ENCODE measurements around the gene SAMD4B. TPM values are rescaled to one million over a fixed set of nuclear protein-coding genes. Genes with fewer than 3 reads are reported as not detected.

SAMD4B gene
- total and polyA plus RNA-seq, 2 donors from 2014 or later = 92.9 to 100 TPM

DNA sequence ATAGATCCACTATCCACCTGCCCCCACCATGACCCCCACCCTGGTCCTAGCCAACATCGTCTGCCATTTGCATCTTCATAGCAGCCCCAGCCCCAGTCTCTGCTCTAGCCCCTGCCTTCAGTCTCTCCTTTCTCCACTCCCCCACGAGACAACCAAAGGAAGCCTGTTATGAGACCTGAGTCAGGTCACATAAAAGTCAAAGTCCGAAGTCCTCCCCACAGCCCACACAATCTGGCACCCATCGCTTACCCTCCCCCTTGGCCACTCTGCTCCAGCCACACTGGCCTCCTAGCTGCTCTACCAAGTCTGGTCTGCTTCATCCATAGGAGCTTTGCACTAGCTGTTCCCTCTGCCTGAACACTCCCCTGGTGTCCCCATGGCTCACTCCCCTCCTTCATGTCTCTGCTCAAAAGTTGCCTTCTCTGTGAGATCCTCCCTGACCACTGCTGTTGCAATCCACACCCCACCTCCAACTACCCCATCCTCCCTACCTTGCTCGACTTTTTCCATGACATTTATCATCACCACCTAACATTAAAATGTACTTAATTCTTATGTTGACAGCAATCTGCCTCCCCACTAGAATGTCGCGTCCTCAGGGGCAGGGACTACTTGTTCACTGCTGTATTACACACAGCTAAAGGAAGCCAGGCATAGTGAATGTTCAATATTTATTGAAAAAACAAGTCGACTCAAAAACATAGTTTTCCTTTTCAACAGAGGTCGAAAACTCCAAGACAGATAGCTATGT, 69.0 kb downstream of the SAMD4B start:
- Histone ChIP-seq H3K4me3 (ENCODE audit: low read length in 3 of 3) (peak overlapping the region; percentile 55 to 99 (median 66)), H3K27ac (ENCODE audit: low read depth in 2 of 2, low read length in 2 of 2) (peak overlapping the region; percentile 95 to 98), H3K4me1 (ENCODE audit: control insufficient read depth in 2 of 3, insufficient read depth in 2 of 3, low read depth in 1 of 3, low read length in 3 of 3) (peaks cover 14 to 26% (median 20%) of the 10 kb centered on the region in 3 donors), H3K9ac (ENCODE audit: low read length in 3 of 3) (peak overlapping the region; percentile 19 to 77 (median 38)), H3K9me3 (ENCODE audit: control insufficient read depth in 2 of 3, insufficient read depth in 1 of 3, low read length in 3 of 3) (no peaks in the 10 kb centered on the region), H3K27me3 (ENCODE audit: control insufficient read depth, insufficient read depth, low read length) (no peaks in the 10 kb centered on the region), H3K36me3 (ENCODE audit: control insufficient read depth in 2 of 3, insufficient read depth in 3 of 3, low read length in 3 of 3) (peaks cover 0 to 22% (median 6%) of the 10 kb centered on the region in 3 donors)
- FAIRE-seq (no peak), DNase-seq (peak in 3 of 5 donors; percentile 46 to 81 (median 64))
- intact Hi-C loops (cut with DNase I) = no loop called here
- TF ChIP-seq, protein P1, sequence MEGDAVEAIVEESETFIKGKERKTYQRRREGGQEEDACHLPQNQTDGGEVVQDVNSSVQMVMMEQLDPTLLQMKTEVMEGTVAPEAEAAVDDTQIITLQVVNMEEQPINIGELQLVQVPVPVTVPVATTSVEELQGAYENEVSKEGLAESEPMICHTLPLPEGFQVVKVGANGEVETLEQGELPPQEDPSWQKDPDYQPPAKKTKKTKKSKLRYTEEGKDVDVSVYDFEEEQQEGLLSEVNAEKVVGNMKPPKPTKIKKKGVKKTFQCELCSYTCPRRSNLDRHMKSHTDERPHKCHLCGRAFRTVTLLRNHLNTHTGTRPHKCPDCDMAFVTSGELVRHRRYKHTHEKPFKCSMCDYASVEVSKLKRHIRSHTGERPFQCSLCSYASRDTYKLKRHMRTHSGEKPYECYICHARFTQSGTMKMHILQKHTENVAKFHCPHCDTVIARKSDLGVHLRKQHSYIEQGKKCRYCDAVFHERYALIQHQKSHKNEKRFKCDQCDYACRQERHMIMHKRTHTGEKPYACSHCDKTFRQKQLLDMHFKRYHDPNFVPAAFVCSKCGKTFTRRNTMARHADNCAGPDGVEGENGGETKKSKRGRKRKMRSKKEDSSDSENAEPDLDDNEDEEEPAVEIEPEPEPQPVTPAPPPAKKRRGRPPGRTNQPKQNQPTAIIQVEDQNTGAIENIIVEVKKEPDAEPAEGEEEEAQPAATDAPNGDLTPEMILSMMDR (IDR thresholded peaks at IDR 0.05; ENCODE audit: borderline replicate concordance, extremely low read depth, insufficient read depth) = no peak

GRCh38 chr19:39411832-39412099, 69.5 kb downstream of the SAMD4B start:
- peaks cover 0 to 21% (median 6%) of the 10 kb centered on the region in 3 donors for H3K36me3 ChIP-seq (ENCODE audit: control insufficient read depth in 2 of 3, insufficient read depth in 3 of 3, low read length in 3 of 3)
- peaks cover 14 to 26% (median 19%) of the 10 kb centered on the region in 3 donors for H3K4me1 ChIP-seq (ENCODE audit: control insufficient read depth in 2 of 3, insufficient read depth in 2 of 3, low read depth in 1 of 3, low read length in 3 of 3)
- FAIRE-seq (no peak), DNase-seq (peak in 4 of 5 donors; percentile 91 to 96 (median 95))
- peak overlapping the region in 2 of 3 donors; percentile 38 to 77 for H3K9ac ChIP-seq (ENCODE audit: low read length in 3 of 3)
- H3K4me3 ChIP-seq (ENCODE audit: low read length in 3 of 3) = peak overlapping the region; percentile 16 to 99 (median 55)
- intact Hi-C loops (cut with DNase I) = no loop called here
- H3K27ac ChIP-seq (ENCODE audit: low read depth in 2 of 2, low read length in 2 of 2) = peak overlapping the region; percentile 95 to 98
- H3K9me3 ChIP-seq (ENCODE audit: control insufficient read depth in 2 of 3, insufficient read depth in 1 of 3, low read length in 3 of 3) = no peaks in the 10 kb centered on the region
- TF ChIP-seq, protein P1 (IDR thresholded peaks at IDR 0.05; ENCODE audit: borderline replicate concordance, extremely low read depth, insufficient read depth) = peak; percentile 91
- no peaks in the 10 kb centered on the region for H3K27me3 ChIP-seq (ENCODE audit: control insufficient read depth, insufficient read depth, low read length)

GRCh38 chr19:39412100-39412866, 70.1 kb downstream of the SAMD4B start, which contains the start of gene PLEKHG2:
Gene PLEKHG2 (plus strand): TSS chr19:39412669. CDS start chr19:39414087, 1,418 bp downstream.
- Histone ChIP-seq H3K9ac (ENCODE audit: low read length in 3 of 3) (peak within 1 kb of the TSS; percentile 37 to 77 (median 57)), H3K27me3 (ENCODE audit: control insufficient read depth, insufficient read depth, low read length) (no peaks in the 10 kb centered on the region), H3K4me3 (ENCODE audit: low read length in 3 of 3) (peak within 1 kb of the TSS; percentile 51 to 99 (median 80)), H3K27ac (ENCODE audit: low read depth in 2 of 2, low read length in 2 of 2) (peak within 1 kb of the TSS; percentile 95 to 98), H3K36me3 (ENCODE audit: control insufficient read depth in 2 of 3, insufficient read depth in 3 of 3, low read length in 3 of 3) (peaks cover 0 to 16% (median 6%) of the 10 kb centered on the region in 3 donors), H3K9me3 (ENCODE audit: control insufficient read depth in 2 of 3, insufficient read depth in 1 of 3, low read length in 3 of 3) (no peaks in the 10 kb centered on the region), H3K4me1 (ENCODE audit: control insufficient read depth in 2 of 3, insufficient read depth in 2 of 3, low read depth in 1 of 3, low read length in 3 of 3) (peaks cover 14 to 26% (median 19%) of the 10 kb centered on the region in 3 donors)
- TF ChIP-seq, protein P1 (IDR thresholded peaks at IDR 0.05; ENCODE audit: borderline replicate concordance, extremely low read depth, insufficient read depth) = peak; percentile 63
- peak; percentile 99 to 100 (median 100) for DNase-seq
- intact Hi-C loops (cut with DNase I) = no loop called here
- FAIRE-seq = peak; percentile 98
